HepG2 (cell line): ENCODE data around the gene MAVS. TPM values are rescaled to one million over a fixed set of nuclear protein-coding genes. Genes with fewer than 3 reads are reported as not detected.

Experiments
- CREB1 ChIP-seq, 2 experiments: fragments of 450-650 bp in 1 of 2; IDR thresholded peaks; 2 replicates each; pipeline ENCODE4 v1.6.1; 2016 to 2017; ENCODE audit warnings: control low read depth in 1 of 2, mild to moderate bottlenecking in 1 of 2, missing compliant biosample characterization in 1 of 2, missing genetic modification characterization in 1 of 2
- GATA4 ChIP-seq: sonication (generic); IDR thresholded peaks from 2 replicates; pipeline ENCODE4 v1.6.1; 2016; ENCODE audit warnings: antibody characterized with exemption, low read depth, borderline replicate concordance
- GFI1 ChIP-seq: sonication (generic); formaldehyde crosslinking; IDR thresholded peaks from 2 replicates; pipeline ENCODE4 v1.5.0; 2020; ENCODE audit warnings: missing genetic modification reagents, mild to moderate bottlenecking, borderline replicate concordance
- GZF1 ChIP-seq: sonication (generic); formaldehyde crosslinking; IDR thresholded peaks from 2 replicates; pipeline ENCODE4 v1.5.1; 2020; ENCODE audit warnings: mild to moderate bottlenecking, missing genetic modification reagents
- MYNN ChIP-seq: sonication (generic); formaldehyde crosslinking; IDR thresholded peaks from 2 replicates; pipeline ENCODE4 v1.4.0; 2020; ENCODE audit warnings: mild to moderate bottlenecking, low read depth, missing genetic modification reagents
- NCOR1 ChIP-seq: fragments of 200-600 bp; sonication (generic); IDR thresholded peaks from 2 replicates; pipeline ENCODE4 v1.7.0; 2017; ENCODE audit warnings: antibody characterized with exemption, low read length, borderline replicate concordance
- NFRKB ChIP-seq: fragments of 450-650 bp; IDR thresholded peaks from 2 replicates; pipeline ENCODE4 v1.6.1; 2017
- REPIN1 ChIP-seq: sonication (generic); formaldehyde crosslinking; IDR thresholded peaks from 2 replicates; pipeline ENCODE4 v1.8.0; 2022; ENCODE audit warnings: missing genetic modification reagents, low read depth, mild to moderate bottlenecking, borderline replicate concordance
- ZFP37 ChIP-seq: sonication (generic); formaldehyde crosslinking; IDR thresholded peaks from 2 replicates; pipeline ENCODE4 v1.4.0; 2020; ENCODE audit warnings: missing genetic modification reagents, borderline replicate concordance
- ZNF329 ChIP-seq: sonication (generic); formaldehyde crosslinking; IDR thresholded peaks from 2 replicates; pipeline ENCODE4 v1.9.0; 2021; ENCODE audit warnings: low read depth, mild to moderate bottlenecking, missing genetic modification reagents
- ZNF432 ChIP-seq: sonication (generic); formaldehyde crosslinking; IDR thresholded peaks from 2 replicates; pipeline ENCODE4 v1.5.0; 2020; ENCODE audit warnings: missing genetic modification reagents, mild to moderate bottlenecking, borderline replicate concordance
- ZNF703 ChIP-seq: sonication (generic); formaldehyde crosslinking; IDR thresholded peaks from 2 replicates; pipeline ENCODE4 v1.5.1; 2020; ENCODE audit warnings: missing genetic modification reagents, mild to moderate bottlenecking, moderate library complexity, borderline replicate concordance
- ZNF792 ChIP-seq: IDR thresholded peaks from 2 replicates; pipeline ENCODE4 v1.6.1; 2016
- ZSCAN20 ChIP-seq: sonication (generic); formaldehyde crosslinking; IDR thresholded peaks from 2 replicates; pipeline ENCODE4 v1.4.0; 2020; ENCODE audit warnings: missing genetic modification reagents, mild to moderate bottlenecking, borderline replicate concordance
- polyA plus RNA-seq, 8 experiments: library from polyadenylated mRNA; depleted of rRNA in 3 of 8; stranded (reverse) in 7 of 8; unstranded in 1 of 8; fragments of >200 nt; fragmentation: Illumina TruSeq in 4 of 8; extraction: Trizol in 4 of 8; gene quantifications; 2 replicates each; pipeline versions ENCODE4 v1.2.1 to v1.2.3, GENCODE V29; 2011 to 2016; ENCODE audit warnings: low read depth in 4 of 8, missing spikeins in 1 of 8, mixed read lengths in 1 of 8; ENCODE audit not compliant: insufficient read depth in 1 of 8
- total RNA-seq, 5 experiments: library from RNA; depleted of rRNA; stranded (reverse); fragments of >200 nt; fragmentation: Illumina TruSeq; extraction: Trizol; gene quantifications; 2 replicates each; pipeline ENCODE4 v1.2.3, GENCODE V29; 2016; ENCODE audit warnings: low read depth in 1 of 5
- TF ChIP-seq, protein P1 (sequence below): sonication (generic); formaldehyde crosslinking; IDR thresholded peaks from 2 replicates; pipeline ENCODE4 v1.4.0; 2020; ENCODE audit warnings: missing genetic modification reagents, borderline replicate concordance
- TF ChIP-seq, protein P2 (sequence below): sonication (generic); formaldehyde crosslinking; IDR thresholded peaks from 2 replicates; pipeline ENCODE4 v1.4.0; 2020; ENCODE audit warnings: mild to moderate bottlenecking, missing genetic modification reagents
- TF ChIP-seq, protein P3 (sequence below), 2 experiments: sonication (generic) in 1 of 2; formaldehyde crosslinking in 1 of 2; IDR thresholded peaks; 2 replicates each; pipeline versions ENCODE4 v1.5.1 to v1.6.1; 2011 to 2020; ENCODE audit warnings: borderline replicate concordance in 1 of 2, low read depth in 1 of 2, low read length in 1 of 2, mild to moderate bottlenecking in 1 of 2, missing genetic modification reagents in 1 of 2, moderate library complexity in 1 of 2
- TF ChIP-seq, protein P4 (sequence below): sonication (generic); formaldehyde crosslinking; IDR thresholded peaks from 2 replicates; pipeline ENCODE4 v1.5.1; 2020; ENCODE audit warnings: mild to moderate bottlenecking, missing genetic modification reagents, borderline replicate concordance
- TF ChIP-seq, protein P5 (sequence below): sonication (generic); formaldehyde crosslinking; IDR thresholded peaks from 2 replicates; pipeline ENCODE4 v1.8.1; 2023; ENCODE audit warnings: mild to moderate bottlenecking, missing genetic modification reagents

Gene MAVS
- total and polyA plus RNA-seq, 2 of the 13 experiments (the other 11 are each of a cell fraction or from before 2014, with no cell fraction given): 27.3 to 36.6 TPM

DNA sequence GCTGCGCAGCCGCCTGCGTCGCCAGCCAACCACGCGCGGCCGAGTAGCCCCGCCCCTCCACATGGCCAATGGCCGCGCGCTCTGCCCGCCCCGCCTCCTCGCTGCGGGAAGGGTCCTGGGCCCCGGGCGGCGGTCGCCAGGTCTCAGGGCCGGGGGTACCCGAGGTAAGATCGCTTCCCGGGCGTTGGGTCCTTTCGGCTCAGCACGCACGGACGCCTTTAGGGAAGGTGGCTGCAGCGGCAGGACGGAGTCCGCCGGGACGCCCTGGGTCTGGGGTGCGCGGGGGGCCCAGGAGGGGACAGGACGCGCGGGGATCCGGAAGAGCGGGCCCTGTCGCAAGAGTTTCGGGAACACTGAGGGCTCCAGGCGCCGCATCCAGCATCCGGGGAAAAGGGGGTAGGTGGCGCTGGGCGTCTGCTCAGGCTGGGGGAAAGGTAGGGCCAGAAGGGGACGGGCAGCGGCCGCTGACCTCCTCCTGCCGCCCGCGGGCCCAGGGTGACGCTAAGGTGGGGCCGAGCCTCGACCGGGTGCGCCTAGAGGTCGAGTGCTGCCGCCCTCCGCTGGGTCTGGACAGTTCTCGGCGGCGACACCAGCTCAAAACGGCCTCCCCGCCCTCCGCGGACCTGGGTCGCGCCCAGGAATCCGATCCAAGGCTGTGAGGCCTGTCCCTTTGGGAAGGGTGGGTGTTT, at the start of gene MAVS (continued):
- peak; percentile 99 for TF ChIP-seq ZNF703
- TF ChIP-seq NCOR1: no peak
- TF ChIP-seq, protein P1, sequence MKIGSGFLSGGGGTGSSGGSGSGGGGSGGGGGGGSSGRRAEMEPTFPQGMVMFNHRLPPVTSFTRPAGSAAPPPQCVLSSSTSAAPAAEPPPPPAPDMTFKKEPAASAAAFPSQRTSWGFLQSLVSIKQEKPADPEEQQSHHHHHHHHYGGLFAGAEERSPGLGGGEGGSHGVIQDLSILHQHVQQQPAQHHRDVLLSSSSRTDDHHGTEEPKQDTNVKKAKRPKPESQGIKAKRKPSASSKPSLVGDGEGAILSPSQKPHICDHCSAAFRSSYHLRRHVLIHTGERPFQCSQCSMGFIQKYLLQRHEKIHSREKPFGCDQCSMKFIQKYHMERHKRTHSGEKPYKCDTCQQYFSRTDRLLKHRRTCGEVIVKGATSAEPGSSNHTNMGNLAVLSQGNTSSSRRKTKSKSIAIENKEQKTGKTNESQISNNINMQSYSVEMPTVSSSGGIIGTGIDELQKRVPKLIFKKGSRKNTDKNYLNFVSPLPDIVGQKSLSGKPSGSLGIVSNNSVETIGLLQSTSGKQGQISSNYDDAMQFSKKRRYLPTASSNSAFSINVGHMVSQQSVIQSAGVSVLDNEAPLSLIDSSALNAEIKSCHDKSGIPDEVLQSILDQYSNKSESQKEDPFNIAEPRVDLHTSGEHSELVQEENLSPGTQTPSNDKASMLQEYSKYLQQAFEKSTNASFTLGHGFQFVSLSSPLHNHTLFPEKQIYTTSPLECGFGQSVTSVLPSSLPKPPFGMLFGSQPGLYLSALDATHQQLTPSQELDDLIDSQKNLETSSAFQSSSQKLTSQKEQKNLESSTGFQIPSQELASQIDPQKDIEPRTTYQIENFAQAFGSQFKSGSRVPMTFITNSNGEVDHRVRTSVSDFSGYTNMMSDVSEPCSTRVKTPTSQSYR: peak; percentile 20; the same call in 1 of the 2 replicates
- TF ChIP-seq ZNF792: peak; percentile 35
- TF ChIP-seq, protein P2, sequence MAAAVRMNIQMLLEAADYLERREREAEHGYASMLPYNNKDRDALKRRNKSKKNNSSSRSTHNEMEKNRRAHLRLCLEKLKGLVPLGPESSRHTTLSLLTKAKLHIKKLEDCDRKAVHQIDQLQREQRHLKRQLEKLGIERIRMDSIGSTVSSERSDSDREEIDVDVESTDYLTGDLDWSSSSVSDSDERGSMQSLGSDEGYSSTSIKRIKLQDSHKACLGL (CRISPR knock-in tag): peak; percentile 71
- TF ChIP-seq, protein P3, sequence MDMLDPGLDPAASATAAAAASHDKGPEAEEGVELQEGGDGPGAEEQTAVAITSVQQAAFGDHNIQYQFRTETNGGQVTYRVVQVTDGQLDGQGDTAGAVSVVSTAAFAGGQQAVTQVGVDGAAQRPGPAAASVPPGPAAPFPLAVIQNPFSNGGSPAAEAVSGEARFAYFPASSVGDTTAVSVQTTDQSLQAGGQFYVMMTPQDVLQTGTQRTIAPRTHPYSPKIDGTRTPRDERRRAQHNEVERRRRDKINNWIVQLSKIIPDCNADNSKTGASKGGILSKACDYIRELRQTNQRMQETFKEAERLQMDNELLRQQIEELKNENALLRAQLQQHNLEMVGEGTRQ (IDR thresholded peaks at IDR 0.05; ENCODE audit: low read depth, low read length): no peak
- TF ChIP-seq, protein P3 (CRISPR knock-in tag; IDR thresholded peaks at IDR 0.05; ENCODE audit: borderline replicate concordance): peak; percentile 16; the same call in 1 of the 2 replicates
- TF ChIP-seq GFI1: peak; percentile 18; the same call in 1 of the 2 replicates
- peak; percentile 76 for TF ChIP-seq GZF1 (CRISPR knock-in tag)
- TF ChIP-seq ZSCAN20: no peak
- TF ChIP-seq ZFP37 (CRISPR knock-in tag): 0 out of 2 replicates have a peak, but pooled peaks have one; percentile 38
- peak; percentile 84 for TF ChIP-seq GATA4
- peak; percentile 90 for TF ChIP-seq ZNF329 (CRISPR knock-in tag)
- TF ChIP-seq REPIN1: peak; percentile 85; the same call in 1 of the 2 replicates
- TF ChIP-seq CREB1 (IDR thresholded peaks at IDR 0.05): peak; percentile 31; the same call in 1 of the 2 replicates
- no peak for TF ChIP-seq CREB1 (CRISPR knock-in tag; IDR thresholded peaks at IDR 0.05)
- TF ChIP-seq, protein P4, sequence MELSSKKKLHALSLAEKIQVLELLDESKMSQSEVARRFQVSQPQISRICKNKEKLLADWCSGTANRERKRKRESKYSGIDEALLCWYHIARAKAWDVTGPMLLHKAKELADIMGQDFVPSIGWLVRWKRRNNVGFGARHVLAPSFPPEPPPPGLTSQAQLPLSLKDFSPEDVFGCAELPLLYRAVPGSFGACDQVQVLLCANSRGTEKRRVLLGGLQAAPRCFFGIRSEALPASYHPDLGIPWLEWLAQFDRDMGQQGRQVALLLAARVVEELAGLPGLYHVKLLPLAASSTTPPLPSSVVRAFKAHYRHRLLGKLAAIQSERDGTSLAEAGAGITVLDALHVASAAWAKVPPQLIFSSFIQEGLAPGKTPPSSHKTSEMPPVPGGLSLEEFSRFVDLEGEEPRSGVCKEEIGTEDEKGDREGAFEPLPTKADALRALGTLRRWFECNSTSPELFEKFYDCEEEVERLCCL (CRISPR knock-in tag): peak; percentile 95
- peak; percentile 38; the same call in 1 of the 2 replicates for TF ChIP-seq MYNN (CRISPR knock-in tag)
- TF ChIP-seq, protein P5, sequence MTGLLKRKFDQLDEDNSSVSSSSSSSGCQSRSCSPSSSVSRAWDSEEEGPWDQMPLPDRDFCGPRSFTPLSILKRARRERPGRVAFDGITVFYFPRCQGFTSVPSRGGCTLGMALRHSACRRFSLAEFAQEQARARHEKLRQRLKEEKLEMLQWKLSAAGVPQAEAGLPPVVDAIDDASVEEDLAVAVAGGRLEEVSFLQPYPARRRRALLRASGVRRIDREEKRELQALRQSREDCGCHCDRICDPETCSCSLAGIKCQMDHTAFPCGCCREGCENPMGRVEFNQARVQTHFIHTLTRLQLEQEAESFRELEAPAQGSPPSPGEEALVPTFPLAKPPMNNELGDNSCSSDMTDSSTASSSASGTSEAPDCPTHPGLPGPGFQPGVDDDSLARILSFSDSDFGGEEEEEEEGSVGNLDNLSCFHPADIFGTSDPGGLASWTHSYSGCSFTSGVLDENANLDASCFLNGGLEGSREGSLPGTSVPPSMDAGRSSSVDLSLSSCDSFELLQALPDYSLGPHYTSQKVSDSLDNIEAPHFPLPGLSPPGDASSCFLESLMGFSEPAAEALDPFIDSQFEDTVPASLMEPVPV (CRISPR knock-in tag): peak; percentile 95
- TF ChIP-seq ZNF432 (CRISPR knock-in tag): no peak
- TF ChIP-seq NFRKB: peak; percentile 20; the same call in 1 of the 2 replicates
